Astrocyte of the hippocampus (primary cell): ENCODE measurements around the gene CPHXL.

Source experiments
- DNase-seq: peaks from one replicate; pipeline ENCODE4 v3.0.0; 2011; ENCODE audit warnings: low read depth, low spot score

CPHXL gene

GRCh38 chr16:75702242-75702641 is 24.0 kb downstream of the CPHXL start:
- DNase-seq: no peak

GRCh38 chr16:75701361-75701760 is 24.9 kb downstream of the CPHXL start, which contains the start of gene DUXB:
TSS of gene DUXB (minus strand) at chr16:75701461. CDS start at chr16:75701418, 43 bp downstream.
- DNase-seq: no peak

DNA sequence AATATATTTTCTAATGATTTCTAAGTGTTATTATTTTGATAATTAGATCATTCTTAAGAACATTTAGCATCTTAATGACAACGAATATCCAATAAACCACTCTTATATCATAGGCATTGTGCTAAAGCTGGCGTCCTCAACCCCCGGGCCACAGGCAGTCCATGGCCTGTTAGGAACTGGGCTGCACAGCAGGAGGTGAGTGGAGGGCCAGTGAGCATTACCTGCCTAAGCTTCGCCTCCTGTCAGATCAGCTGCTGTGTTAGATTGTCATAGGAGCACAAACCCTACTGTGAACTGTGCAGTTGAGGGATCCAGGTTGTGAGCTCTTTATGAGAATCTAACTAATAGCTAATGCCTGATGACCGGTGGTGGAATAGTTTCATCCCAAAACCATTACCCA is 28.7 kb downstream of the CPHXL start:
- DNase-seq: no peak

DNA sequence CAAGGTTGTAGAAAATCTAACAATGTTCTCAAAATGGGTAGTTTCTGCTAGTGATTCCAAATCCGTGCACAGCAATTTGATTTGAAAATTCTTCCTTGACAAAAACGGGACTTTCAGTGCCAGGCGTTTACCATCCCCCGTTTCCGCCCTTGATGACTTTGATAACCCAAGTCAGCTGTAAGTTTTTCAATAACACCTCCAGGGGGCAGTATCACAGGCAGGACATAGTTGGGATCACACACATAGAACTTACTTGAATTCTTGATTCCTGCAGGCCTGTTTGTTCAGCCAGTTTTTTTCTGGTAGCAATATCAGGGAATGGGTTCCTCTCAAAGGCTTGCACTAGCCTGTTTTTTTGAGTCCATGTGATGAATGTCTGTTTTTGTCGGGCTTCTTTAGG is 30.6 kb downstream of the CPHXL start:
- no peak for DNase-seq

- no peak for DNase-seq
Measured at GRCh38 chr16:75687361-75687760, 38.9 kb downstream of the CPHXL start.

GRCh38 chr16:75682308-75682707 is 44.0 kb downstream of the CPHXL start:
- no peak for DNase-seq

DNA sequence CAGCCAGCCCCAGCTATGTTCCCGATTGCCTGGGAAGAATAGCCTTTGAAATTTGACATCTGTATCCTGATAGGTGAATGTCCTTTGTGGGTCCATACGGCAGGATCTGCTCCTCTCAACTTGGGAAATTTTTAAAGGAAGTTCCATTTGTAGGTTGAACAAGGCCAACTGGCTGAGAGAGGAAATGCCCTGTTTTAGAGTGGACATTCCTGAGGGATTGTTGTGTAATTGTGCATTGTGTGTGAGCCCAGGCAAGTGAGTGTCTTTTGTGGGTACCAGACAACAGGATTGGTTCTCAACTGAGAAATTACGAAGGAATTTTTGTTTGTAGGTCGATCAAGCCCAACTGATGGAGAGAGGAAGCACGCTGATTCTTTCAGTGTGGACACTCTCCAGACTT is 46.9 kb downstream of the CPHXL start:
- DNase-seq: no peak

- DNase-seq: no peak
Measured at GRCh38 chr16:75676909-75677308, 49.4 kb downstream of the CPHXL start, which contains the start of gene CPHXL2. TSS of gene CPHXL2 (minus strand) at chr16:75677009. CDS start at chr16:75676999, 10 bp downstream.

- DNase-seq: no peak
Measured at GRCh38 chr16:75667503-75667902, 58.8 kb downstream of the CPHXL start.
